IMR-90 (cell line): Measurements from ENCODE around the gene TMEM144. TPM values are rescaled to one million over a fixed set of nuclear protein-coding genes. Genes with fewer than 3 reads are reported as not detected.

Experiments
- ATAC-seq: fragments of 200-7000 bp; cut with Tn5 transposase; 2 replicates; pipeline ENCODE4 v1.9.1; 2020; ENCODE audit warnings: low read depth, mild to moderate bottlenecking, moderate library complexity
- BruUV-seq: library from RNA; stranded (reverse); fragments of 400-500 nt; replicated peaks from 2 replicates; lab custom pipeline; 2021; lab: Mats Ljungman, UMichigan
- CTCF ChIA-PET: fragments of 300-600 bp; formaldehyde crosslinking; extraction: SDS; loops from one replicate; lab custom pipeline; 2021; ENCODE audit warnings: antibody characterized with exemption; lab: Yijun Ruan, JAX
- POLR2A ChIA-PET: fragments of 300-600 bp; sonication (Branson Sonifier 250); formaldehyde crosslinking; loops from one replicate; lab custom pipeline; 2022; ENCODE audit warnings: antibody characterized with exemption; ENCODE audit not compliant: unreplicated experiment; lab: Charles Lee
- DNase-seq: peaks from one replicate; pipeline ENCODE4 v3.0.0; 2013
- H2AFZ ChIP-seq: replicated peaks from 2 replicates; pipeline ENCODE3; 2013; ENCODE audit warnings: low read length, mild to moderate bottlenecking; ENCODE audit not compliant: poor library complexity
- H2AK5ac ChIP-seq: 2 replicates; pipeline ENCODE4 v1.6.1; 2013; ENCODE audit warnings: low read depth, low read length, inconsistent platforms
- H2AK9ac ChIP-seq: replicated peaks from 2 replicates; pipeline ENCODE3; 2013; ENCODE audit warnings: mild to moderate bottlenecking, low read depth, low read length, moderate library complexity; ENCODE audit not compliant: poor library complexity
- H2BK120ac ChIP-seq: 2 replicates; pipeline ENCODE4 v1.6.1; 2013; ENCODE audit warnings: low read depth, low read length, inconsistent platforms
- H2BK15ac ChIP-seq: 3 replicates; pipeline ENCODE4 v1.6.1; 2013; ENCODE audit warnings: low read depth, low read length, inconsistent platforms
- H2BK20ac ChIP-seq: 2 replicates; pipeline ENCODE4 v1.6.1; 2013; ENCODE audit warnings: low read depth, mild to moderate bottlenecking, inconsistent platforms, low read length, moderate library complexity
- H2BK5ac ChIP-seq: 2 replicates; pipeline ENCODE4 v1.6.1; 2013; ENCODE audit warnings: mild to moderate bottlenecking, low read depth, low read length, inconsistent platforms; ENCODE audit not compliant: poor library complexity, severe bottlenecking
- H3K14ac ChIP-seq: replicated peaks from 2 replicates; pipeline ENCODE4 v1.6.1; 2013; ENCODE audit warnings: low read depth, low read length, inconsistent platforms
- H3K18ac ChIP-seq: 2 replicates; pipeline ENCODE4 v1.6.1; 2013; ENCODE audit warnings: low read depth, low read length, control low read depth
- H3K23ac ChIP-seq: 2 replicates; pipeline ENCODE4 v1.6.1; 2013; ENCODE audit warnings: low read depth, low read length, inconsistent platforms
- H3K27ac ChIP-seq: 2 replicates; pipeline ENCODE4 v1.5.1; 2013; ENCODE audit warnings: mild to moderate bottlenecking, control low read depth, low read length; ENCODE audit not compliant: insufficient read depth
- H3K27me3 ChIP-seq: 2 replicates; pipeline ENCODE4 v1.6.1; 2013; ENCODE audit warnings: low read length; ENCODE audit not compliant: control insufficient read depth, insufficient read depth
- H3K36me3 ChIP-seq: 2 replicates; pipeline ENCODE4 v1.6.1; 2013; ENCODE audit warnings: low read length, mixed read lengths; ENCODE audit not compliant: control insufficient read depth, insufficient read depth
- H3K4ac ChIP-seq: 2 replicates; pipeline ENCODE4 v1.6.1; 2013; ENCODE audit warnings: low read depth, low read length, inconsistent platforms
- H3K4me1 ChIP-seq: 2 replicates; pipeline ENCODE4 v1.6.1; 2013; ENCODE audit warnings: low read length, mixed read lengths; ENCODE audit not compliant: control insufficient read depth, insufficient read depth
- H3K4me2 ChIP-seq: 2 replicates; pipeline ENCODE4 v1.6.1; 2013; ENCODE audit warnings: low read depth, mild to moderate bottlenecking, control low read depth, low read length, moderate library complexity
- H3K4me3 ChIP-seq: 2 replicates; pipeline ENCODE4 v1.5.1; 2013; ENCODE audit warnings: low read depth, mild to moderate bottlenecking, control low read depth, low read length, moderate library complexity; ENCODE audit not compliant: insufficient read depth
- H3K56ac ChIP-seq: 2 replicates; pipeline ENCODE4 v1.6.1; 2013; ENCODE audit warnings: low read length, inconsistent platforms; ENCODE audit not compliant: insufficient read depth; ENCODE audit errors: extremely low read depth
- H3K79me1 ChIP-seq, 2 experiments: 2 replicates each; pipeline ENCODE4 v1.6.1; 2013; ENCODE audit warnings: low read length in 2 of 2, inconsistent platforms in 1 of 2, low read depth in 1 of 2
- H3K9ac ChIP-seq: 2 replicates; pipeline ENCODE4 v1.6.1; 2013; ENCODE audit warnings: low read depth, low read length, control low read depth
- H3K9me1 ChIP-seq: 2 replicates; pipeline ENCODE4 v1.6.1; 2013; ENCODE audit warnings: low read length, inconsistent platforms; ENCODE audit not compliant: insufficient read depth
- H3K9me3 ChIP-seq: 2 replicates; pipeline ENCODE4 v1.6.1; 2013; ENCODE audit warnings: low read length; ENCODE audit not compliant: control insufficient read depth, insufficient read depth
- H4K20me1 ChIP-seq: 2 replicates; pipeline ENCODE4 v1.6.1; 2013; ENCODE audit warnings: low read length, inconsistent platforms; ENCODE audit not compliant: insufficient read depth
- H4K5ac ChIP-seq: 2 replicates; pipeline ENCODE4 v1.6.1; 2013; ENCODE audit warnings: mild to moderate bottlenecking, low read depth, low read length, control low read depth
- H4K8ac ChIP-seq, 2 experiments: 2 replicates each; pipeline ENCODE4 v1.6.1; 2013; ENCODE audit warnings: low read depth in 2 of 2, low read length in 2 of 2, control low read depth in 1 of 2, inconsistent platforms in 1 of 2
- H4K91ac ChIP-seq: 2 replicates; pipeline ENCODE4 v1.6.1; 2013; ENCODE audit warnings: low read depth, low read length, inconsistent platforms; ENCODE audit not compliant: insufficient read depth
- BHLHE40 ChIP-seq: fragments of 150-350 bp; IDR thresholded peaks from 2 replicates; pipeline ENCODE4 v1.6.1; 2016; ENCODE audit warnings: mild to moderate bottlenecking, low read depth, low read length
- CEBPB ChIP-seq: IDR thresholded peaks from 2 replicates; pipeline ENCODE4 v1.6.1; 2012; ENCODE audit warnings: low read depth, low read length, improper control_type of control experiment
- CHD1 ChIP-seq: IDR thresholded peaks from 2 replicates; pipeline ENCODE4 v1.6.1; 2012; ENCODE audit warnings: low read depth, low read length, improper control_type of control experiment
- CTCF ChIP-seq: conservative IDR thresholded peaks from 2 replicates; pipeline ENCODE4 v1.5.1; 2012; ENCODE audit warnings: mild to moderate bottlenecking, low read depth, low read length, improper control_type of control experiment
- FOS ChIP-seq: fragments of 150-350 bp; IDR thresholded peaks from 2 replicates; pipeline ENCODE4 v1.6.1; 2016; ENCODE audit warnings: low read depth, low read length
- MAFK ChIP-seq: IDR thresholded peaks from 2 replicates; pipeline ENCODE4 v1.6.1; 2012; ENCODE audit warnings: low read depth, low read length, improper control_type of control experiment
- POLR2A ChIP-seq: IDR thresholded peaks from 2 replicates; pipeline ENCODE4 v1.6.1; 2012; ENCODE audit warnings: mild to moderate bottlenecking, low read depth, low read length
- RCOR1 ChIP-seq: IDR thresholded peaks from 2 replicates; pipeline ENCODE4 v1.6.1; 2012; ENCODE audit warnings: mild to moderate bottlenecking, low read length, improper control_type of control experiment; ENCODE audit not compliant: insufficient replicate concordance
- RFX5 ChIP-seq: IDR thresholded peaks from 2 replicates; pipeline ENCODE4 v1.8.0; 2012; ENCODE audit warnings: low read depth, mild to moderate bottlenecking, low read length, moderate library complexity
- SMC3 ChIP-seq: fragments of 150-350 bp; IDR thresholded peaks from 2 replicates; pipeline ENCODE4 v1.6.1; 2016; ENCODE audit warnings: low read depth, mild to moderate bottlenecking, antibody characterized with exemption, low read length, moderate library complexity
- WGBS, 2 experiments: methylation state at CpG; one replicate each; pipeline versions ENCODE4 v1.1.5 to v1.1.7; 2013; ENCODE audit warnings: missing lambda C conversion rate in 2 of 2; ENCODE audit not compliant: insufficient read length in 1 of 2; ENCODE audit errors: extremely low coverage in 2 of 2; 5-methylcytosine and 5-hydroxymethylcytosine counted together
- dilution Hi-C: fragments of 300-500 bp; cut with HindIII; formaldehyde crosslinking; loops from one replicate; pipeline ENCODE4 v1.14.3; 2018; ENCODE audit warnings: low sequenced_read_pairs; ENCODE audit not compliant: unreplicated experiment
- in situ Hi-C: fragments of 300-500 bp; cut with MboI; formaldehyde crosslinking; loops from 3 replicates; pipeline ENCODE4 v1.14.3; 2019; ENCODE audit warnings: low sequenced_read_pairs, inconsistent platforms, mixed read lengths
- intact Hi-C: fragments of 100-400 bp; cut with micrococcal nuclease; formaldehyde crosslinking; loops from 2 replicates; pipeline ENCODE4 v1.10.0; 2022
- polyA plus RNA-seq, 3 experiments: library from polyadenylated mRNA; depleted of rRNA; stranded (reverse); fragments of >200 nt; gene quantifications; 2 replicates each; pipeline ENCODE4 v1.2.3, GENCODE V29; 2012; ENCODE audit warnings: low replicate concordance in 1 of 3
- total RNA-seq: library from RNA; depleted of rRNA; stranded (reverse); fragments of >200 nt; gene quantifications from 2 replicates; pipeline ENCODE4 v1.2.3, GENCODE V29; 2012

Gene TMEM144
- total and polyA plus RNA-seq, 2 of the 4 experiments (the other 2 are of a cell fraction) = 0.58 to 2.2 TPM

- Histone ChIP-seq H4K91ac (no peak overlapping the region), H2BK15ac (no peak overlapping the region), H3K4ac (no peak overlapping the region), H2AFZ (no peak overlapping the region), H3K79me1 (no peaks in the 10 kb centered on the region), H2AK5ac (no peak overlapping the region), H3K56ac (no peak overlapping the region), H4K5ac (no peak overlapping the region), H3K18ac (no peak overlapping the region), H3K4me1 (no peaks in the 10 kb centered on the region), H3K23ac (no peak overlapping the region), H3K4me3 (no peak overlapping the region), H2BK120ac (no peak overlapping the region), H4K20me1 (no peaks in the 10 kb centered on the region), H2AK9ac (no peak overlapping the region), H3K4me2 (no peak overlapping the region), H4K8ac (no peak overlapping the region), H3K9me1 (no peaks in the 10 kb centered on the region), H3K27me3 (peaks cover 2% of the 10 kb centered on the region; the same call in 1 of the 2 replicates), H3K9ac (no peak overlapping the region), H2BK20ac (no peak overlapping the region), H3K27ac (no peak overlapping the region), H2BK5ac (no peak overlapping the region), H3K36me3 (no peaks in the 10 kb centered on the region), H3K14ac (no peak overlapping the region), H3K9me3 (no peaks in the 10 kb centered on the region)
- dilution Hi-C loops (no loop called here), in situ Hi-C loops (loop anchor here (25.0 kb wide), 2 partner anchors 583 to 933 kb away; no protein-coding TSS in a partner anchor), intact Hi-C loops (loop anchor here (10.0 kb wide), 1 partner anchor 1191 kb away; no protein-coding TSS in a partner anchor)
- DNase-seq = no peak
- POLR2A ChIA-PET = no interaction called here
- no peak for TF ChIP-seq CEBPB
- TF ChIP-seq SMC3 = no peak
- TF ChIP-seq POLR2A = no peak
- no peak for TF ChIP-seq RFX5
- TF ChIP-seq CTCF = no peak
- no peak for TF ChIP-seq CHD1
- no peak for TF ChIP-seq MAFK
- TF ChIP-seq RCOR1 = no peak
- TF ChIP-seq FOS = no peak
- no peak for TF ChIP-seq BHLHE40
- CTCF ChIA-PET = interaction anchor here (0.5 to 1.2 kb wide), 3 partner anchors 66 to 519 kb away, joined by 3 to 6 read pairs (median 4); no protein-coding TSS in a partner anchor
- no CpG with 5 or more reads among the region's 2 CpGs for WGBS, 2 experiments
- no peak for ATAC-seq
- BruUV-seq = no TSS peak
These were observed 44.0 kb downstream of the TMEM144 start for GRCh38 chr4:158254292-158254691.
